Pons (tissue), 1 donor: ENCODE data around the gene TFB1M.
"Not testable (repeated sequence)": the region's sequence is repeated elsewhere in the genome, so short reads cannot be mapped to it uniquely, and the experiment has no call there.

Experiments used
- DNase-seq: peaks from one replicate; pipeline ENCODE4 v3.0.0-alpha.2; 2016; ENCODE audit warnings: low spot score

The TFB1M gene

DNA sequence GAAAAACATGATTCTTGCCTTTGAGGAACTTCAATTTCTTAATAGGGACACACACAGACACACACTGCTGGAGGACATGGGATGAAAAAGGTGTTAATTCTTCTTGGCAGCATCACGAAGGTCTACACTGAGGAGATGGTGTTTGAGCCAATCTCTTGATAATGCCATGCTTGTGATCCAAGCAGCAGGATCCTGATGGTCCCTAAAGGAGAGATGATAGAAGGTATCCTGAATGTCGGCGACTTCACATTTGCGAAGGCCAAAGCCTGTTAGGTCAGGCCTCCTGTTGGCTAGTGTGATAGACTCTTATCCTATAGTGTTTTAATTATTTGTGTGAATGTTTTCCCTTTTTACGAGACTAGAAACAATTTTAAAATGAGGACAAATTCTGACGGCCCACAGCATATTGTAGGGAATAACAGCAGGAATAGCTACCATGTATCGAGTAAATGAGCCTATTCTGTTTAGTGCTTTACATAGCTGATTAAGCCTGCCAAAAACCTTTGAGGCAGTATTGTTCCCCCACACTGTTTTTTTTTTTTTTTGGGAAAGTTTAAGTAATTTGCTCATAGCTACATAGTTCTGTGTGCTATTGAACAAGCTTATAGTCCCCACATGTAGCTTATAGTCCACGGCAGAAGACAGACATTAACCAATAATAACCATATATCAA, 15.3 kb upstream of the TFB1M start:
- no peak for DNase-seq

DNA sequence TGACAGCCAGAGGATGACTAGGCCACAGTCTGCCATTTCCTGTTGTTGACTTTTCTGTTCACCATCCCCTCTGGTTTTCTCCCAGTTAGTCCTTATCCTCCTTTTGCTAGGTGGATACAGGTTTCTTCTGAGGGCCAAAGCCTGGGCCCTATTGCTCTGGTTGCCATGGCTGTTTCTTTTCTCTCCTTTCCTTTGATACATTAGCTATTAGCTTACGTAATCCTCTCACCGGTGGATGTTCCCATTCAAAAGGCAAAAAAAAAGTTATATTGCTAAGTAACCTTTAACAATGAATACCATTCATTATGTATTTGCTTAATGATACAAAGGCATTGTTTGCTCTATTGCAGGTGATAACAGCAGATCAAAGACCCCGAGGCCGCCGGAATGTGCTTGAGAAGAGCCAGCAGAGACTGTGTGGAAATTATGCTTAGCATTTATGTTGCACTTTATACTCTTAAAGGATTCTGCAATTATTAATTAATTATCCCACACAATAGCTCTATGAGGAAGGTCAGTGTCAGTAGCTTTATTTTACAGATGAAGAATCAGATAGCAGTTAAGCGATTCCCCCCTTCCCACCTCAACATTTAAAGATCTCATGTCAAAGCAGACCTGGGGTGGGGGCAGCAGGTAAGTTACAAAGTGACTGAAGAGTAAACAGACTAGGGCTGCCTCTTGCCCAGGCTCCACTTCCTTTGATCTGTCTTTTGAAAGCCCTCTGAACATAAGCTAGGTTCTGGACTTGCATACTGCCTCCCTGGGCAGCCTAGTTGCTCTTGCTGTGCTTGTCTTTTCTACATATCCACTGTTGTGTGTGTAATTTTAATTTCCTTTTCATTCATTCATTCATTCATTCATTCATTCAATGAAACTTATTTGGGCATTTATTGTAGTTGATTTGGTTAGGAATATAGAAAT, 14.5 kb upstream of the TFB1M start:
- DNase-seq: no peak

DNA sequence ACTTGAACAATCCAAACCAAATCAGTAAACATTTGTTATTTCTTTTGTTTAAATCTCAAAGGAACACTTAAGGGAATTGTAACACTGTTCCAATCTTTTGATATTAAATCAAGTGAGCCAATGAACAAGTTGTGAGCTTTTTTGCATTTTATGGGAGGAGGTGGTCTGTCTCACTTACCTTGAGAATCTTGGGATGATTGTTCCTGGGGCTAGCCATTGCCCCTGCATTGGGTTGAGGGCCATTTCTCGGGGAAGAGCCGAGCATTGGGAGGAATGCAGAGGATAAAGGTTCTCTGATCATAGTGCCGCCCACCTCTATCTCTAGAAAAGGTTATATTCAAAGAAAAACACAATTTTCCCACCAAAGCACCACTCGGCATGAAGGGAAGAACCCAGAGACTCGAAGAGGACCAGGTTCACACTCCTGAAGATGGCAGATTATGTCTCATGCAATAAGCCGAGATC, 13.8 kb upstream of the TFB1M start:
- DNase-seq: no peak

DNA sequence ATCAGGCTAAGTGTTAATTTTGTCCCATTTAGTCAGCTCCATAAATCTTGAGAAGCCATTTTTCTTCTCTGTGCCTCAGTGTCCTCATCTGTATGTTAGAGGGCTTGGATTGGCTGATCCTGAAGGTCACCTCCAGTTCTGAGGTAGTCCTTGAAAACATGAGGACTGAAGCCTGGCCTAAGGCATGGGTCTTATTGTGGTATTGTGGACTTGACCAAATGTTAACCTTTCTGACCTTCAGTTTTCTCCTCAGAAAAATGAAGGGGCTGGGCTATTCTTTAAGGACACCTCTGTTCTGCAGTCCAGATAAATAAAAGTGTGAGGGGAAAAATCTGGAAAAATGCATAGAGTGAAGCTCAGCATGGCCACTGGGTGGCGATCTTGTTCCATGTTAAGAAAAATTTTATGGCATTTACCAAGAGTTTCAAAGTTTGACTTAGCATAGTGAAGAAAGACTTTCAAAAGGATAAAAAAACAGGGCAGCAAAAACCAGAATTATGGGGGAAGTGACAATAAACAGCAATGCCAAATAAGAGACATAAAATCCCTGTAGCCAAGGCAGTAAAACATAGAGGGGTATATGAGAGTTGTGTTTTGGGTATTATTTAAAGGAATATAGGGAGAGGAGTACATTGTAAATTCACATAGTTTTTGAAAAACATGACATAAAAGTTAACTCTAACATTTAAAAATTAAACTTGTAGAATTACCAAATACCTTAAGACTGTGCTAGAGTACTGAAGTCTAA, 13.2 kb upstream of the TFB1M start:
- DNase-seq: peak; percentile 71

DNA sequence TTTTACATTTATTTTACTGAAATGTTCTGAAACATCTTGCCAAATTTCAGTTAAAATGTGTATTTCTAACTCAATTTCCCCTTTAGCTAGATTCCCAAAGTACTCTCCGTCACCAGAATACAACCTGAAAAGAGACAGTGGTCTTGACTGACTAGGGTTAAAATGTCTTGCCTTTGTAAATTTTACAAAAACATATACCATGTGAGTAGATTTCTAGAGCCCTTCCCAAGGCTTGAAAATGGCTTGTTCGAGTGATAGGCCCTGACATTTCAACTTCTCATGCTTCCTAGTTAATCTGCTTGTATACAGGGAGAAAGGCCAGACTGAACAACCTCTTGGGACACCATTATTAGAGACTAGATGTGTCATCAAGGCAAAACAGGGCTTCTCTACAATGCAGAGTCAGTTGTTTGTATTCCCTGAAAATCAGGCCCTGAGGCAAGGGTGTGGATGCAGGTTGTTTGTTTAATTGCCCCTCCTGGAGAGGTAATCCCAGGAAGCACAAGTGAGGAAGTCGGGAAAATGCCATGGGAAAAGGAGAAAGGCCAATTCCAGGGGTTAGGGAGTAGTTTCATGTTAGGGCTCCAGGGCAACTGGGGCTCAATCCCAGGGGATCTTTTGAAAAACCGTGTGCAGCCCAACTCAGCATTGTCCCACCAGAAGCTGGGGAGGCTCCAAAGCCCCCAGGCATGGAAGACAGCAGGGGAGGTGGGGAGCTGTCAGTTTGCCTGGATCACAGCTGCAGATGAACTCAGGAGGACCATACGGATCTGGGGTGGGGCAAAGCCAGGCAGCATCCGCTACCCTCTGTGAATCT, 11.6 kb upstream of the TFB1M start:
- DNase-seq: no peak

DNA sequence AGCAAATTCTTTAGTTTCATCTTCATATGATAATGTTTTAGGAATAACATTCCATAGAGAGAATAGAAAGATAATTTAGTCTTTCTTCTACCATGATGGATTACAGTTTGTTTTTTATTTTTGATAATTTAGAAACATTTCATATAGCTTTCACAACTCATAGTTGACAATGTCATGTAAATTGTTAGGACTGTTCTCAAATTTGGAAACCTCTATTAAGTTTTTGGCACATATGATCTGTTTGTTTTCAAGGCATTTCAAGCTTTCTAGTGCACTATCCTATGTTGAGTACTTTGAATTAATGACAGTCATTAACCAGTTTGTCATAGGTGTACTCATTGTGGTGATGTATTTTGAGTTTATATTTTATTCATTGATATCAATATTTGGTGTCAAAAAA, 10.7 kb upstream of the TFB1M start:
- no peak for DNase-seq

DNA sequence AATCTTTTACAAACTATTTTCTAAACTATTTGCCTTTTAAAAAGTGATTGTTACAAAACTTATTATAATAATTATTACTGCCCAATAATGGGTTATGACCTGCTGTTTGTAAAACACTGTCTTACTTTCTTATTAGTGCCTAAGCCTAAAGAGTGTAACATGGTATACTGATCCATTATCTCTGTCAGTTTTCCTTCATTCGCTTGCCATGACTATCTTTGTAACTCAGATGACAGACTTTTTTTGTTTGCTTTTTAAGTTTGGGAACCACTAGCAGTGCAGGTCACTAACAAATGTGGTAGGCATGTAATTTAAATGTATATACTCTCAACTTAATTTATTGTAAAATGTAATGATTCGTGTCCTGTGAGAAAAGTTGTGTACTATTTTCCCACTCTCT, 9.9 kb upstream of the TFB1M start:
- DNase-seq: no peak

DNA sequence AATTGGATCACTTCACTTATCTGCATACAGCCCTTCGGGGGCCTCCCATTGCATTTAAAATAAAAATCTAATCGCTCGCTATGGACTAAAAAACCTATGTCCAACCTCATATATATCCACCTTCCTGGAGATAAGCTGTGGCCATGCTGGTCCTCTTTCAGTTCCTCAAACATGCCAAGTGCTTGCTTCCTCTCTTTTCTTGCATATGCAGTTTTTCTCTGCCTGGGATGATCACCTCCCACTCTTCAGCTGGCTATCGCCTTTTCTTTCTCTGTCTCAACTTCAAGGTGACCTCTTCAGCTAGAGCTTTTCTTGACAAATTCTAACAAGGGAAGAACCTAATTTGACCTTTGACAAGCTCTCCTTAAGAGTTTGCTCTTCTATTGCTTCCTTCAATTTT, 5.6 kb upstream of the TFB1M start:
- DNase-seq: peak; percentile 49

DNA sequence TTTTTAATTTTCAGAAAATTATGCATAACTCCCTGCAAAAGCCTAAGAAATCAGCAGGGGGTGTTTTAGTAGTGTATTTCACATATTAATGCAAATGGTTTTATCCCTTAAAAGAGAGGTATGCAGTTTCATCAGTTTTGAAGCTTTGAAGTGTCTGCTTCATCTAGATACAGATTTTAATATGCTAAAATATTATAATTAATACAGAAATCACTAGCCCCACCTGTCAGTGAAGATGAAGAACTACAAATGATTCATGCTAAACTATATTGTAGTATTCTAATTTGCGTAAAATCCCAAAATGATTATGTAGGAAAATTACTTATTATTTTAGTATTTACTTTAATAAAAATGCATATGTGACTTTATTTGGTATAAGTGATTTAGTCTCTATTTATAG, 2.9 kb upstream of the TFB1M start:
- DNase-seq: no peak

DNA sequence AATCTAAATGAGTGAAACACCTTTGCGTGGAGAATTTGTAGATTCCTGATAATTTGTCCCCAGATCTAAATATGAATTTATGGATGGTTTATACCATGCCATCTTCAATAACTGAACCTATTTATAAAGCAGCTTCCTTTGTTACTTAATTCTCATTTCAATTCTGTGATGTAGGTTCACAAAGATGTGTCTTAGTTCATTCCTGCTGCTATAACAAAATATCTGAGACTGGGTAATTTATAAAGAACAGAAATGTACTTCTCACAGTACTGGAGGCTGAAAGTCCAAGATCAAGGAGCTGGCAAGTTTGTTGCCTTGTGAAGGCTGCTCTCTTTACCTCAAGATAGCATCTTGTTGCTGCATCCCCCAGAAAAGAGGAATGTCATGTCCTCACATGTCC, 2.1 kb upstream of the TFB1M start:
- DNase-seq: no peak

DNA sequence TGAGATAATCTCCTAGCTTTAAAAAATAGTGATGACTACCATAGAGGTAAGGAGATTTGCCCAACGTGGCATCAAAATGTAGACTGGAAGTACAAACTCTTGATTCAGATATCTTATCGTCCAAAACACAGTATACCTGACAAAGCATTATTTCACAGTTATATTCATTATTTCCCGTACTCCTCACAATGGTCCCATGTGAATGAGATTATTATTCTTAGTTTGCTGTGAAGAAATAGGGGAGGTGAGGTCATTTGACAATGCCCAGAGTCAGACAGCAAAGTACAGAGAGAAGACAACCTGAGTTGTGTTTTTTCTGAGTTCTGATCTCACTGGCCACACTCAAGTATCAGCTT, 1.2 kb upstream of the TFB1M start:
- DNase-seq: peak; percentile 14

DNA sequence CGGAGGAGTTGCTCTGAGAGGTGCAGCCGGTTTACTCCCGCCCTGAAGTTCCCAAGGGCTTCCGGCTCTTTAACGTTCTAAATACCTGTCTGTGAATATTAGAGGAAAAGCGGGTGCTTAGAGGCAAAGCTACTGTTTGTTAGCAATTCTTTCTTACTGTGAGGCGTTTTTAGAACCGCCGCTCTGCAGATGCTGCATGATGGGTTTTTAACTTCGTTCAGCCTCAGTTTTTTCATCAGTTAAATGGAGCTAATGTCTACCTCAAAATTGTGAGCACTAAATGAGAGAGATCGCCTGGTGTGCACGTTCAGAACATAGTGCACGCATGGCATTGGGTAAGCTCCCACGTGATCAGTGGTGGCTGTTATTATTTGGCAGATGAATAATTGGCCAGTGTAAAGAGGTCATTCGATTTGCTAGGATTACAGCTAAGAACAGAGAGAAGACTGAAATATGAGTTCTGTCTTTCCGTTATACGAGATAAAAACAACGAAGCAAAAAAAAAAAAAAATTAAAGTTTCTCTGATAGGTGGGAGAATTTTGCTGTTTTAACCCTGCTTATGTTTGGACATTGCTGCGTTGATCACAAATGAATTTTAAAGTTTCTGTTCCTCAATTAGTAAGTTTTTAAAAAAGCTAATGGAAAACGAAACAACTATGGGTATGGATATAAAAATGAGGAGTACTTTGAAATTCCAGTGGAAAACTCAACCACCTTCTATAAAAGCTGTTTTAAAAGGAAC, 660 bp upstream of the TFB1M start:
- no peak for DNase-seq

DNA sequence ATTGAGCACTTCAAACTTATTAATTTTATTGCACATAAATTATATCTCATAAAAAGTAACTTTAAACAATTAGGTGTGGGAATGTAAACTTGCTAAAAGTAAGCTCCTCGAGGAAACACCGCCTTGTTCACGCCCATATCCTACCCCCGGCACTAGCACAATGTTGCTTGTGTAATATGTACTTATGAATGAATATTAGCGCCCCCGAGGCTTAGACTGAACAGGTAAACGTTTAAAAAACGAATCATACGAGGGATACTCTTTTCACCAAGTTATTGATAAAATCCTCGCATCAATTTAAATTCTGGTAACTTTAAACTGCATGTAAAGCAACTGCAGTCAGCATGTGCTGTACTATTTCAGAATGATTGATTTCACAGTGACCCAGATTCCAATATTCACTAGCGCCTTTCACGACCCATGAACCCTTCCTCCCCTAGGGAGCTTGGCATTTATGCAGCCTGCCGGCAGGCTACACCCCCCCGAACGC, 637 bp downstream of the TFB1M start:
- peak; percentile 12 for DNase-seq

DNA sequence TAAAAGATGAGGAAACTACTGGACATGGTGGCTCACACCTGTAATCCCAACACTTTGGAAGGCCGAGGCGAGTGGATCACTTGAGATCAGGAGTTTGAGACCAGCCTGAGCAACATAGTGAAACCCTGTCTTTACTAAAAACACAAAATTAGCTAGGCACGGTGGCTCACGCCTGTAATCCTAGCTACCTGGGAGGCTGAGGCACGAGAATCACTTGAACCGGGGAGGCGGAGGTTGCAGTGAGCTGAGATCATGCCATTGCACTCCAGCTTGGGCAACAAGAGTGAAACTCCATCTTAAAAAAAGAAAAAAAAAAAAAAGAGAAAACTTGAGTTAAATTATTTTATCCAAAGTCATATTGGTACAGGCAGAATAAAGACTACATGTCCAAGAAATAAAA, 1.3 kb downstream of the TFB1M start:
- not testable (repeated sequence) for DNase-seq

DNA sequence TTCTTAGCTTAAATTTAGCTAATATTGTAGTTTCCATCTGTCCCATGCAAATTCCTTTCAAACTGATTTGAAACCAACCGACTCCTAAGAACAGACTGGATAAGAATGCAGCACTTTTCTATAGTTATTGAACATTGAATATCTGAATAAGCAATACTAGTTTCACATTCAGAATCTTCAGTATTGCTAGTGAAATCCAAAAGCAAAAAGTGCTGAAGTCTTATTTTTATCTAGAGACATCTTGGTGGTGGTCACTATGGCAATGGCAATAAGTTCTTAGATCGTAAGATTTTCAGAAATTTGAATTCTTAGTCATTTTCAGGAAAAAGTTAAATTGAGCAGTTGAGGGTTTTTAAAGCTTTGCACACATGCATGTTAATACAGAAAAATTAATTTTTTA, 2.7 kb downstream of the TFB1M start:
- DNase-seq: no peak

DNA sequence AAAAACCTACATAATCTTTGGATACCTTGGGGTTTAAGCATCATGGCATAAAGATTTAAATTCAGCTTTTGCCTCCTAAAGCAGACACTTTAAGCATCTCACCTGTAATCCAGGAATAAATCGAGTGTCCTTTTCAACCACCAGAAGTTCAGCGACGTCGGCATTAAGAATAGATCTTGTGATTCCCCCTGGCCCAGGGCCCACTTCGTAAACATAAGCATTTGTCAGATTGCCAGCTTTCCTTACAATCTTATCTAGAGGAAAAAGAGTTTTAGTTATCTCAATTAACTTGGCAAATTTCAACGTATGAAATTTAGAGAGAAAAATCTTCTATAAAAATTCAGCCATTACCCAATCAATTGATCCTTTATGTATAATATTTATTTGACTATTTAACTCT, 3.2 kb downstream of the TFB1M start:
- DNase-seq: no peak

DNA sequence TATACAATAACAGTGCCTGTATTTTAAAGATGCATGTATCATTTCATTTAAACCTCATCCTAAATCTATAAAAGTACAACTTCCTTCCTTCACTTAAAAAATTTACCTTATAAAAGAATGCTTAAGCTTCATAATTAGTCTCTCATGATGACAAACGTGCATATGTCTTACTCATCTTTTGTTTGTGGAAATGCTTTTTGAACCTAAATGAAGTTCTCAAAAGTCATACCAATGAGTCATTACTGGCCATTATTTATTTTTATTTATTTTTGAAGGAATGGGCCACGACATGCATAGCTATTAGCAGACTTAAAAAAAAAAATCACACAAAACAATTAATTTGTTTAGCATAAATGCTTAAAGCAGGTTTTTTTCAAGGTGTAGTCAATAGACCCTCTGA, 3.7 kb downstream of the TFB1M start:
- no peak for DNase-seq

DNA sequence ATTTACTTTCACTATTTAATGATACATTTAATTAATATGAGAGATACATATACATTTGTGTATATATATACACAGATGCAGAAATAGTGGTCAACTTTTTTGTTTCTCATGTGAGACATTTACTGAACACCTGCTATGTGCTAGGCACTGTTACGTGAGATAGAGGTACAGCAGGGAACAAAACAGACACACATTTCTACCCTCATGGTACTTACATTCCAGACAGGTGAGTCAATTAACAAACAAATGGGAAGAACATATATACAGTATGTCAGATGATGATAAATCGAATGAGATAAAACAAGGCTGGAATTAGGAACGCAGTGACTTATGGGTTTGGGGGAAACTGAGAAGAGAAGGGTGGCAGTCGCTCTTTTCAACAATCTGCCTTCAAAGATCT, 5.1 kb downstream of the TFB1M start:
- no peak for DNase-seq

DNA sequence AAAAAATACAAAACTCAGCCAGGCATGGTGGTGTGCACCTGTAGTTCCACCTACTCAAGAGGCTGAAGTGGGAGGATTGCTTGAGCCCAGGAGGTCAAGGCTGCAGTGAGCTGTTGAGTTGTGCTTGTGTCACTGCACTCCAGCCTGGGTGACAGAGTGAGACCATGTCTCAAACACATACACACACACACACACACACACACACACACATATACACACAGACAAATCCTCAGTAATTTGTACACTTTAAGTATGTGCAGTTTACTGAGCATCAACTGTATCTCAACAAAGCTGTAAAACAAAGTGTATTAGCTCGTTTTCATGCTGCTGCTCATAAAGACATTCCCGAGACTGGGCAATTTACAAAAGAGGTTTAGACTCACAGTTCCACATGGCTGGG, 7.3 kb downstream of the TFB1M start:
- DNase-seq: no peak

DNA sequence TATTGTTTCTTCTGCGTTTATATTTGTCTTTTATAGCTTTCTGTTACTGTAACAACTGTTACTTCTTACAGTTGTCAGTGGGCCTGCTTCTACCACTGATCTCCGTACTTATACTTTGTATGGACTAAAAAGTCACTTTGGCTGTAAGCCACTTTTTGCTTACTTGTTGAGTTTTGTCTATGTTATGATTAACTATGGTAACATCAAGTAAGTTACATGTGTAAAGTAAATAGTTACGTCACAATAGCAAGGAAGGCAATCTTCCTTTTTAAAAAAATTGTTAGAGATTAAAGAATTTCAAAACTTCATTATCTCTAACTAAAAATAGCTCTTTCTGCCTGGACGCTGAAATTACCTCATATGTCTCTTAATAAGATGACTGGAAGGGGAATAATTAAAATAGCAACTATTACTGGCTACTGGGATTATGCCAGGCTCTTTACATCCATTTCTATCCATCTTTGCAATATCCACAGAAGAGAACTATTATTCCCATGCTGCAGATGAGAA, 10.9 kb downstream of the TFB1M start:
- DNase-seq: no peak

DNA sequence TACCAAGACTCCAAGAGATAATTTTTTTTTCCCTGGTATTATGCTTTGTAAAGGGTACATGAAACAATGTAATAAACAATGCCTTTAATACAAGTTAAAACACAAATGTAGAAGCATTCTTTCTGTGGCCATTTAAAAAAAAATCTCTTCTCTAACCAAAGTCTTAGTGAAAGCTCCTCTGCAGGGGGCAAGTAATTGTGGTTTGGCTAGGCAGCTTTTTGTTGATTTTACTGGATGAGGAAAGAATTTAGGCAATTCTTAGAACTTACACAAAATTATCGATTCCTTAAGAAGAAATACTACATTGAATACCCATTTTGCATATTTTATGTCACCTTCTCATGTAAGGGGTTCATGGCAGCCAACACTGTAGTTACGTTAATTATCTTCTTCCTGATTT, 12.4 kb downstream of the TFB1M start:
- no peak for DNase-seq
